Cardiac muscle cell (in vitro differentiated cells and primary cell): ENCODE measurements around the gene ZCCHC2. TPM values are rescaled to one million over a fixed set of nuclear protein-coding genes. Genes with fewer than 3 reads are reported as not detected.

Experiments used
- DNase-seq, 2 donors: peaks; one replicate each; pipeline versions ENCODE4 v3.0.0 to v3.0.0-alpha.2; 2010 to 2017; ENCODE audit warnings: low read depth in 1 of 2, low spot score in 1 of 2
- H3K27ac ChIP-seq: fragments of 200-600 bp; sonication (generic); 2 replicates; pipeline ENCODE4 v1.5.1; 2016
- H3K27me3 ChIP-seq: fragments of 200-600 bp; sonication (generic); 2 replicates; pipeline ENCODE4 v1.6.0; 2016; ENCODE audit warnings: control low read depth
- H3K36me3 ChIP-seq: fragments of 200-600 bp; sonication (generic); 2 replicates; pipeline ENCODE4 v1.5.1; 2016; ENCODE audit warnings: control low read depth
- H3K4me1 ChIP-seq: fragments of 200-600 bp; sonication (generic); 2 replicates; pipeline ENCODE4 v1.8.1; 2017; ENCODE audit warnings: low read depth, mild to moderate bottlenecking, mixed run types
- H3K4me3 ChIP-seq: fragments of 200-600 bp; sonication (generic); 2 replicates; pipeline ENCODE4 v1.5.1; 2016; ENCODE audit warnings: mild to moderate bottlenecking
- H3K9me3 ChIP-seq: fragments of 200-600 bp; sonication (generic); 2 replicates; pipeline ENCODE4 v1.5.1; 2017; ENCODE audit warnings: low read depth, mild to moderate bottlenecking, control low read depth
- CTCF ChIP-seq: IDR thresholded peaks from 2 replicates; pipeline ENCODE4 v1.5.1; 2012; ENCODE audit warnings: low read depth, mild to moderate bottlenecking, low read length
- polyA plus RNA-seq: library from polyadenylated mRNA; unstranded; fragments of >200 nt; fragmentation: Nextera tagmentation; extraction: Ambion mirVana; gene quantifications from 2 replicates; pipeline ENCODE4 v1.2.1, GENCODE V29; 2016
- total RNA-seq: library from RNA; depleted of rRNA; stranded (reverse); fragments of >200 nt; gene quantifications from 2 replicates; pipeline ENCODE4 v1.2.3, GENCODE V29; 2016

Gene ZCCHC2
- total and polyA plus RNA-seq, 2 experiments from 2014 or later = 2.1 to 25.2 TPM

- no peak for DNase-seq
- Histone ChIP-seq H3K27ac (no peak overlapping the region), H3K4me1 (peaks cover 13% of the 10 kb centered on the region), H3K27me3 (no peaks in the 10 kb centered on the region), H3K36me3 (no peaks in the 10 kb centered on the region), H3K9me3 (no peaks in the 10 kb centered on the region), H3K4me3 (no peak overlapping the region)
- TF ChIP-seq CTCF = no peak
Observed at GRCh38 chr18:62500966-62501591, 21.7 kb upstream of the ZCCHC2 start.

GRCh38 chr18:62505669-62506494, 16.9 kb upstream of the ZCCHC2 start:
- Histone ChIP-seq H3K9me3 (no peaks in the 10 kb centered on the region), H3K27ac (no peak overlapping the region), H3K36me3 (no peaks in the 10 kb centered on the region), H3K4me3 (no peak overlapping the region), H3K4me1 (no peaks in the 10 kb centered on the region), H3K27me3 (no peaks in the 10 kb centered on the region)
- no peak for TF ChIP-seq CTCF
- DNase-seq = no peak

- Histone ChIP-seq H3K4me3 (no peak overlapping the region), H3K27ac (no peak overlapping the region), H3K4me1 (no peaks in the 10 kb centered on the region), H3K36me3 (no peaks in the 10 kb centered on the region), H3K27me3 (no peaks in the 10 kb centered on the region), H3K9me3 (no peaks in the 10 kb centered on the region)
- no peak for TF ChIP-seq CTCF
- DNase-seq = no peak
Observed at GRCh38 chr18:62506495-62507143, 16.2 kb upstream of the ZCCHC2 start.

GRCh38 chr18:62509779-62510178, 13.0 kb upstream of the ZCCHC2 start:
- no peak for TF ChIP-seq CTCF
- Histone ChIP-seq H3K36me3 (no peaks in the 10 kb centered on the region), H3K4me3 (no peak overlapping the region), H3K27ac (no peak overlapping the region), H3K27me3 (no peaks in the 10 kb centered on the region), H3K9me3 (no peaks in the 10 kb centered on the region), H3K4me1 (no peaks in the 10 kb centered on the region)
- DNase-seq = no peak

- no peak for DNase-seq
- H3K9me3 ChIP-seq = peaks cover 5% of the 10 kb centered on the region
- TF ChIP-seq CTCF = no peak
- no peak overlapping the region for H3K4me3 ChIP-seq
- no peaks in the 10 kb centered on the region for H3K4me1 ChIP-seq
- H3K27ac ChIP-seq = no peak overlapping the region
- H3K27me3 ChIP-seq = no peaks in the 10 kb centered on the region
- H3K36me3 ChIP-seq = no peaks in the 10 kb centered on the region
Observed at GRCh38 chr18:62510789-62511188, 12.0 kb upstream of the ZCCHC2 start.
